ENCODE results near the gene EDDM3A. TPM values are rescaled to one million over a fixed set of nuclear protein-coding genes. Genes with fewer than 3 reads are reported as not detected.
"Not testable (repeated sequence)": the region's sequence is repeated elsewhere in the genome, so short reads cannot be mapped to it uniquely, and the experiment has no call there.

EDDM3A gene
- total and polyA plus RNA-seq, 2 donors: not detected

DNA sequence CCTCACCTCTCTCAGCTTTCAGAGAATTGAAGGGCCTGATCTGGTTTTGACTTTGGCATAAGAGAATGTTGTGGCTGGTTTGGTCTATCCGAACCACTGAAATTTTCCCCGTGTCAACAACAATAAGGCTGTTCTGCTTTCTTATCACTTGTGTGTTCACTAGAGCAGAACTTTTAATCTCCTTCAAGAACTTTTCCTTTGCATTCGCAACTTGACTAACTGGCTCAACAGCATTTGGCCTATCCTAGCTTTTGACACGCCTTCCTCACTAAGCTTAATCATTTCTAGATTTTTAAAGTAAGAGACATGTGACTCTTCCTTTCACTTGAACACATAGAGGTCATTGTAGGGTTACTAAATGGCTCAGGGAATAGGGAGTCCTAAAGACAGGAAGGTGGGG, 25.9 kb upstream of the EDDM3A start:
- no peaks in the 10 kb centered on the region for H3K4me1 ChIP-seq (ENCODE audit: insufficient read depth)
- no peaks in the 10 kb centered on the region for H3K36me3 ChIP-seq (ENCODE audit: insufficient read depth)
- 86% methylated on average over 4 of the region's 4 CpGs for WGBS
- no peak overlapping the region for H3K27ac ChIP-seq (ENCODE audit: low read depth)
- no peak overlapping the region for H3K4me3 ChIP-seq (ENCODE audit: low read depth, low read length)
- DNase-seq (ENCODE audit: extremely low spot score): peak; percentile 84

DNA sequence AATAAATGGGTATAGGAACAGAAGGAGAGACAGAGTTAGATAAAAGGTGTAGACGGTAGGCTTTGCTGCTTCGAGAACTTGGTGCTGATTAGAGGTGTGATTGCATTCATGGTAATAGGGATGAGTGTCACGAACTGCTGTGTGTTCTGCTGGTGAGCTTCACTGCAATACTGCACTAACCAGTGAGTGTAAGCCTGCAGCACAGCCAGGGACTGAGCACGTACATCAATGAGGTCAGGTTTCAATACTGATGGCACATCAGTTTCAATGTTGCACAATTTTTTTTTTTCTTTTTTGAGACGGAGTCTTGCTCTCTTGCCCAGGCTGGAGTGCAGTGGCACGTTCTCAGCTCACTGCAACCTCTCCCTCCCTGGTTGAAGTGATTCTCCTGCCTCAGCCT, 24.9 kb upstream of the EDDM3A start:
- 76% methylated on average over 6 of the region's 6 CpGs for WGBS

DNA sequence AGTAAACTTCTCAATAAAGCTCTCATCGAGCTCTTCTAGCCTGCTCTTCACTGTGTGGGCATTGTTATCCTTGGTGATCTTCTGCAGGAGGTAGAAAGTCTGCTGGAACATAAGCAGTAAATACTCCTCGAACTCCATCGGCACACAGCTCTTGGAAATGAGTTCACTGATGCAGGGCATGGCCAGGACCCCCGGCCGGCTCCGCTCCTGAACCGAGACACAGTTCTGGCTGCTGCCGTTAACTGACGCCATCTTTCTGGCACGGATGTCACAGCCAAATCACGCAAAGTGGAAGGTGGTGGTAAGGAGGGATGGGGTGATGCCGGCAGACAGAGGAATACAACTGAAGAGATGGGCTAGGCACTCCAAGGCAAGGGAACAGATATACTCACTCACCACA, 23.7 kb upstream of the EDDM3A start:
- no peak for DNase-seq (ENCODE audit: extremely low spot score)
- no peaks in the 10 kb centered on the region for H3K4me1 ChIP-seq (ENCODE audit: insufficient read depth)
- 92% methylated on average over 12 of the region's 12 CpGs for WGBS
- no peak overlapping the region for H3K4me3 ChIP-seq (ENCODE audit: low read depth, low read length)
- H3K27ac ChIP-seq (ENCODE audit: low read depth): no peak overlapping the region
- H3K36me3 ChIP-seq (ENCODE audit: insufficient read depth): no peaks in the 10 kb centered on the region

More for the DNA sequence above, 24.9 kb upstream of the EDDM3A start:
- no peak overlapping the region for H3K4me3 ChIP-seq (ENCODE audit: low read depth, low read length)
- H3K27ac ChIP-seq (ENCODE audit: low read depth): no peak overlapping the region
- H3K4me1 ChIP-seq (ENCODE audit: insufficient read depth): no peaks in the 10 kb centered on the region
- H3K36me3 ChIP-seq (ENCODE audit: insufficient read depth): no peaks in the 10 kb centered on the region
- no peak for DNase-seq (ENCODE audit: extremely low spot score)

DNA sequence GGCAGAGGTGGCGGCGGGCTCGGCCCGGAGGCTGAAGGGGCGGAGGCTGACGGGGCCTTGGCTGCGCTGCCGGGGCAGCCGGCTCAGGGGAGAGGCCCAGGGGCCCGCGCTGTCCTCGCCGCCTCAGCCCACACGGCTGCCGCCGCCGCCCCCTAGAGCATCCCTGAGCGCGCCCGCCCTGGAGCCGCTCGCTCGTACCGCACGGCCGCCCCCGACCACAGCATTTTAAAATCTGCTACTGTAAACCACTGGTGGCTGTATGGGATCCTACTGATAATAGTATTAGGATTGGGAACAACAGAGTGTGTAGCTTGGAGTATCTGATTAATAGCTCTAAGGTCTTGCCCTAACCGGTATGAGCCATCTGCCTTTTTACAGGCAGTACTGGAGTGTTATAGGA, 22.2 kb upstream of the EDDM3A start:
- H3K4me1 ChIP-seq (ENCODE audit: insufficient read depth): no peaks in the 10 kb centered on the region
- H3K27ac ChIP-seq (ENCODE audit: low read depth): no peak overlapping the region
- no peaks in the 10 kb centered on the region for H3K36me3 ChIP-seq (ENCODE audit: insufficient read depth)
- no peak for DNase-seq (ENCODE audit: extremely low spot score)
- H3K4me3 ChIP-seq (ENCODE audit: low read depth, low read length): no peak overlapping the region
- WGBS: 24% methylated on average over 28 of the region's 28 CpGs

DNA sequence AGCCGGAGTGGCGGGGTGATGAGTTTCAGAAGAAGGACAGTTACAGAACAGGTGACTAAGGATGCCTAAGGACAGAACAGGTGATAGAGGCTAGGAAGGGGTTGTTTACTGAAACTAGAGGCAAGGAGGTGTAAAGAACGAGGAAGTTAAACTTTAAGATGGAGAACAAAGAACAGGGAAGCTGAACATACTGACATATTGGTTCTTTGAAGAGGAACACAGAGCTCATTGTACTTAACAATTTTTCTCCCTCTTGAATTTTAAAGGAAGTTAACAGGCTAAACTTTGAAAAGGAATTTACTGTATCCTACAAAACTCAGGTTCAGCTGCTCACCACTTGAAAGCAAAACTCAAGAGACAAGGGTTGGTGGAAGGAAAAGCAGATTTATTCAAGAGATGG, 19.6 kb upstream of the EDDM3A start:
- 87% methylated on average over 3 of the region's 3 CpGs for WGBS
- H3K4me1 ChIP-seq (ENCODE audit: insufficient read depth); H3K36me3 ChIP-seq (ENCODE audit: insufficient read depth); H3K4me3 ChIP-seq (ENCODE audit: low read depth, low read length); DNase-seq (ENCODE audit: extremely low spot score); H3K27ac ChIP-seq (ENCODE audit: low read depth): not testable (repeated sequence)

DNA sequence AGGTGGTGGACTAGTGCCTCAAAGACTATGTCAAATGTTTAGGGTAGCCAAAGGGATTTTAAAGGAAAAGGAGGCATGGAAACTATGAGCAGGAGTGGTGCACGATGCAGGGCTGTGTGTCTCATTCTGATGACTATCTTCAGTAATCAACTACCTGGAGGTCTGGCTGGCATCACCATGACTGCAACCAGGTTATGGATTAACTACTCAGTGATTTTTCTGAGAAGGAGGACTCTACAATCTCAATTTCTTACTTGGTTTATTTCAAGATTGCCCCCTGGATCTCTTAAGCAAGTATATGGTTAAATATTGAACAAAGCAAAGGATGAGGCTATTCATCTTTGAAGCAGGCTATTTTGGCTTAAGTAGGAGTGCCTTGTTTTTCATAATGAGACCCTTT, 19.2 kb upstream of the EDDM3A start:
- no peaks in the 10 kb centered on the region for H3K36me3 ChIP-seq (ENCODE audit: insufficient read depth)
- WGBS: 80% methylated on average over 1 of the region's 1 CpG
- H3K4me3 ChIP-seq (ENCODE audit: low read depth, low read length): no peak overlapping the region
- no peak for DNase-seq (ENCODE audit: extremely low spot score)
- H3K4me1 ChIP-seq (ENCODE audit: insufficient read depth): no peaks in the 10 kb centered on the region
- H3K27ac ChIP-seq (ENCODE audit: low read depth): no peak overlapping the region

DNA sequence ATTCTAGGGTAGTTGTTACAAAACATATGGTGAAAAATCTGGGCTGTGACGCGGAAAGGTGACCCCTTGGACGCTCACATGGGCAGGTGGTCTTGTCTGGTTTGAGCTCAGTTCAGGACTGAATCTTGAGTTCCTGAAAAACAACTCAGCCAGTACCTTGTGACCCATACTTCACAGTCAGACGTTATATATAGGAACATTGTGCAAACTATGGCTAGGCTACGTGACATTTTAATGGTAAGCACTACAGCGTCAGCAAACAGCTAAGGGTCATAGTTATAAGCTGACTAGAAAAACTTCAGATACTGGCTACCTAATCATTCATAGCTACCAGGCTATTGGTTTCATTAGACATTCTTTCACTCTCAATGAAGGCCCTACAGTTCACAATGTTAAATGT, 14.8 kb upstream of the EDDM3A start:
- no peaks in the 10 kb centered on the region for H3K36me3 ChIP-seq (ENCODE audit: insufficient read depth)
- no peaks in the 10 kb centered on the region for H3K4me1 ChIP-seq (ENCODE audit: insufficient read depth)
- 68% methylated on average over 6 of the region's 6 CpGs for WGBS
- no peak overlapping the region for H3K4me3 ChIP-seq (ENCODE audit: low read depth, low read length)
- no peak overlapping the region for H3K27ac ChIP-seq (ENCODE audit: low read depth)
- DNase-seq (ENCODE audit: extremely low spot score): no peak

DNA sequence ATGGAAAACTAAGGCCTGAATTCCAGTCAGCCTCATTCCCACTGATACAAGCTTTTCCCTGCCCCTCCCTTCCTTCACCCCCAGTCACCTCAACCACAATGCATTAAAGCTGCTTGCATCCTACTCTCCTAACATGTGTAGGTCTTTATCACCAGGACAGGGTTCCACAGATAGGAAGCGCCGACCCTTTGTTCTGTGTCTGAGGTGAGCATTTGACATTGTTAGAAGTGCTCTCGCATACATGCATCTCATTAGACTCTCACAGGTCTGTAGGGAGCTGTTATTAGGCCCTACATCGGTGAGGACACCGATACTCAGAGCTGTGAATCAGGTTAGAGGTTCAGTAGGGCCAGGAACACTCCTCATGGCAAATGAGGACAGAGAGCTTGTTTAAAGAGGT, 13.2 kb upstream of the EDDM3A start:
- Histone ChIP-seq H3K36me3 (ENCODE audit: insufficient read depth) (no peaks in the 10 kb centered on the region), H3K27ac (ENCODE audit: low read depth) (no peak overlapping the region), H3K4me3 (ENCODE audit: low read depth, low read length) (no peak overlapping the region), H3K4me1 (ENCODE audit: insufficient read depth) (no peaks in the 10 kb centered on the region)
- WGBS: 92% methylated on average over 5 of the region's 5 CpGs
- DNase-seq (ENCODE audit: extremely low spot score): no peak

DNA sequence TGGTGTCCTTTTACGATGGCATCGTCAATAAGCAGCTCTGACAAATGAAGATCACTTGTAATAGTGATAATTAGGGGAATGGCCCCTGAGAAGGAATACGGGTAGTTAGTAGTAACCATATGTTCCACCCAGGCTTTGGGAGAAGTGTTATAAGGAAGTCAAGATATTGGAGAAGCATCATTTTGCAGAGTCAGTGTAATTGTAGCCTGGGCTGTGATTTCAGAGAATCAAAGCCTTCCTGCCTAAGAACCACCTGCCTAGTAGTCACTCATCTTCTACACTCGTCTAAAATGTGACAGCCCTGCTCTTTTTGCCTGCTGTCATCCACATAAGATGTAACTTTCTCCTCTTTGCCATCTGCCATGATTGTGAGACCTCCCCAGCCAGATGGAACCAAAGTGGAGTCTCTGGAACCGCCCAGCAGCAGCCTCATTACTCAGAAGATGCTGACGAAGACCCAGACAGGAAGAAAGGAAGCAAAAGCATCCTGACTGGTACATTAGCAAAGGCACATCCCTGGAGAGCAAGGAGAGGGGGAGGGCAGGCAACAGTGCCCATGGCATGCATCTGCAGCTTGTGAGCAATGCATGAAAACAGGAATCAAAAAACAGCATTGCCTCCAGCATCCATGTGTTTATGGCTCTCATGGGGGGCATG, 12.6 kb upstream of the EDDM3A start:
- Histone ChIP-seq H3K4me1 (ENCODE audit: insufficient read depth) (no peaks in the 10 kb centered on the region), H3K27ac (ENCODE audit: low read depth) (no peak overlapping the region), H3K4me3 (ENCODE audit: low read depth, low read length) (no peak overlapping the region), H3K36me3 (ENCODE audit: insufficient read depth) (no peaks in the 10 kb centered on the region)
- WGBS: 67% methylated on average over 6 of the region's 6 CpGs
- DNase-seq (ENCODE audit: extremely low spot score): no peak

DNA sequence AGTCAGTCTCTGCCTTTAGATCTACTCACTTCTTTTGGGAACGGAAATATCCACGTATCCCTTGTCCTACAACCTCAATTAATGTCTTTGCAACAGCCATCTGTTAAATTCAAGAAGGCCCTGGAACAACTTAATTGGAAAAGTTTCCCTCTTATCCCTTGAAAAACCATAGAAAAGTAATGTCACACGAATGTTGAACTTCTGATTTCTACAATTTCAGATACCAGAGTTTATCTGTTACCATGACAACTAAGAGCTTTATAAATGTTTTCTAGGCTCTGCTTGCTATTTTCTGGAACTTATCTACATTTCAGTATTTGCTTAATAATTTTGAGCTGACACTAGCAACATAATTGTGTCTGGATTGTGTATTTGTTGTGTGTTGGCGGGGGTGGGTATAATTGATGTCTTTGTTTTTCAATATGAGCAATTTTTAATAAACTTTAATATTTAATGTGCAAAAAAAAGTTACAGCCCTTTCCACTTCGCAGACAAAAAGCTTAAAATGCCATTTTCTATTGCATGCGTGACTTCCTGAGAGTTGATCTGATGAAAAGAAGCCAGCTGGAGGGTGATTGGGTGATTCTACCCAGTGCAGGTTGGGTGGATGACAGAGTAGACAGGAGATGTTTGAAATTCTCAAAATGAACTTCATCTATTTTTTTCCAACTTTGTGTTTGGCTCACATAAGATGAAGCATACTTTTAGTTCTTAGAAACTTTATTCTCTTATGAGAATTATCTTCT, 11.8 kb upstream of the EDDM3A start:
- DNase-seq (ENCODE audit: extremely low spot score): no peak
- H3K4me1 ChIP-seq (ENCODE audit: insufficient read depth): no peaks in the 10 kb centered on the region
- no peak overlapping the region for H3K27ac ChIP-seq (ENCODE audit: low read depth)
- no peak overlapping the region for H3K4me3 ChIP-seq (ENCODE audit: low read depth, low read length)
- no peaks in the 10 kb centered on the region for H3K36me3 ChIP-seq (ENCODE audit: insufficient read depth)
- WGBS: 44% methylated on average over 6 of the region's 6 CpGs

DNA sequence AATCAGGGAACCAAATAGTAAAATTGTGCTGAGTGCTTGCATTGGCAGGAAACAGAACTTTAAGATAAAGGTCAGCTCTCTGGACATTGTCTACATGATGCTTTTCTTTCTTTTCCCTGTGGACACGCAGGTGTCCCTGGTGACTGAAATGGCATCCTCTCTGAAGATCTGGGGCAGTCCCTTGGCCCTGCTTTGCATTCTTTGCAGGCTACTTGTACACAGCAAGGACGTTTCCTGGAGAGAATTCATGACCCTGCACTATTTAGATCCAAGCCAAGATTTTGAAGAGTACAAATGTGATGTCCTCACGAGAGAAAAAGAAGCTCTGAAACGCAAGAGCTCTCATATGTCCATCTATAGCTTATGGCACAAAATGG, 11.3 kb upstream of the EDDM3A start:
- Histone ChIP-seq H3K36me3 (ENCODE audit: insufficient read depth) (no peaks in the 10 kb centered on the region), H3K27ac (ENCODE audit: low read depth) (no peak overlapping the region), H3K4me3 (ENCODE audit: low read depth, low read length) (no peak overlapping the region), H3K4me1 (ENCODE audit: insufficient read depth) (no peaks in the 10 kb centered on the region)
- 25% methylated on average over 4 of the region's 4 CpGs for WGBS
- DNase-seq (ENCODE audit: extremely low spot score): no peak

DNA sequence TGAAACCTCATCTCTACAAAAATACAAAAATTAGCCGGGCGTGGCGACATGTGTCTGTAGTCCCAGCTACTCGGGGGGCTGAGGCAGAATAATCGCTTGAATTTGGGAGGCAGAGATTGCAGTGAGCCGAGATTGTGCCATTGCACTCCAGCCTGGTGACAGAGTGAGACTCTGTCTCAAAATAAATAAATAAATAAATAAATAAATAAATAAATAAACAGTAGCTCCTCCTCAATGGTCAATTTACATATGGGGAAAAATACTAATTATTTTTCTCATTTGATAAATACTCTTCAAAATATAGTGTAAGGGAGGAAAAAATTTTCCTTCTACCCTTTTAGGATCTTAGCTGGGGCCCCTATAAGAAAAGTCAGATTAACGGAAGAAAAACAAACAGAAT, 7.4 kb upstream of the EDDM3A start:
- WGBS: 95% methylated on average over 7 of the region's 7 CpGs
- not testable (repeated sequence) for H3K4me1 ChIP-seq (ENCODE audit: insufficient read depth)

DNA sequence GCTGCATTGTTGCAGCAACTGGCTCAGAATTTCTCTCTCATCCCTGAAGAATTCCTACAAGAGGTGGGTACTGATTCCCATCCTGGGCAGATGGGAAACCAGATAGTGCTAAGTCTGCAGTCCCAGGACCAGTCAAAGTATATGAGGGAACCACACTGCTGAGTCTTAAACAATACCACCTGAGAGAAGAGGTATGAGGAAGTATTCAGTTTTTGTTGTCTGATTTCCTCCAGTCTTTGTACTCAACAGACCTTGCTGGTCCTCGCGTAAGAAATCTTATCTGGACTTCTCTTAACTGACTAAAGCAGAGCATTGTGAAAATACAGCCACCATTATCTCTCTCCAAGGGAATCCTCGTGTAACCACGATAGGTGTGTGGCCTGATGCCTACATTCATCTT, 3.6 kb upstream of the EDDM3A start:
- 81% methylated on average over 4 of the region's 4 CpGs for WGBS
- DNase-seq (ENCODE audit: extremely low spot score): no peak
- no peaks in the 10 kb centered on the region for H3K4me1 ChIP-seq (ENCODE audit: insufficient read depth)
- no peaks in the 10 kb centered on the region for H3K36me3 ChIP-seq (ENCODE audit: insufficient read depth)
- H3K4me3 ChIP-seq (ENCODE audit: low read depth, low read length): no peak overlapping the region
- H3K27ac ChIP-seq (ENCODE audit: low read depth): no peak overlapping the region

More for the DNA sequence above, 7.4 kb upstream of the EDDM3A start:
- H3K4me3 ChIP-seq (ENCODE audit: low read depth, low read length); H3K36me3 ChIP-seq (ENCODE audit: insufficient read depth); H3K27ac ChIP-seq (ENCODE audit: low read depth); DNase-seq (ENCODE audit: extremely low spot score): not testable (repeated sequence)

DNA sequence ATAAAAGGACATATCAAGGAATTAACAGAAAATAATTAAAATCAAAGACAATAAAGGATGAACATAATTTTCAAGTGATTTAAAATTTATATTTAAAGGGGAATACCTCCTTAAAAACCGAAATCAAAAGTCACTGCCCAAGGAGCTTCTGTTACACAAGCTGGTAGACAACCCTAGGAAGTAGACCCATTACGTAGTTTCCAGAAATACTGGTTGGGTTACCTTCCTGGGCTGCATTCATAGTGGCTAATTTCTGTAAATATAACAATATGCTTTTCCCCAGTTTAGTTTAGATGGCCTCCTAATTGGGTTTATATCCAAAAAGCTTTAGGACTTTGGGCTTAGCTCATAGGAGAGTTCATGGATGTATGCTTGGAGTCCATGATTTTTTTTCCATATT, 2.1 kb upstream of the EDDM3A start:
- Histone ChIP-seq H3K36me3 (ENCODE audit: insufficient read depth) (no peaks in the 10 kb centered on the region), H3K27ac (ENCODE audit: low read depth) (no peak overlapping the region), H3K4me3 (ENCODE audit: low read depth, low read length) (no peak overlapping the region), H3K4me1 (ENCODE audit: insufficient read depth) (no peaks in the 10 kb centered on the region)
- WGBS: 75% methylated on average over 2 of the region's 2 CpGs
- DNase-seq (ENCODE audit: extremely low spot score): peak; percentile 46

All from urinary bladder (tissue), 4 donors.